HepG2 (cell line): Measurements from ENCODE around the gene PKD1L1. TPM values are rescaled to one million over a fixed set of nuclear protein-coding genes. Genes with fewer than 3 reads are reported as not detected.

Experiments used
- ARID5B ChIP-seq: IDR thresholded peaks from 2 replicates; pipeline ENCODE4 v1.4.0; 2020; ENCODE audit warnings: mild to moderate bottlenecking, missing genetic modification reagents
- FLYWCH1 ChIP-seq: sonication (generic); formaldehyde crosslinking; IDR thresholded peaks from 2 replicates; pipeline ENCODE4 v1.8.1; 2023; ENCODE audit warnings: mild to moderate bottlenecking, missing genetic modification reagents
- HNRNPUL1 ChIP-seq: fragments of 200-400 bp; formaldehyde crosslinking; IDR thresholded peaks from 2 replicates; pipeline ENCODE4 v1.6.1; 2017; ENCODE audit warnings: low read depth, mild to moderate bottlenecking, low read length, moderate library complexity
- NR2F6 ChIP-seq, 2 experiments: IDR thresholded peaks; 2 replicates each; pipeline ENCODE4 v1.6.1; 2016; ENCODE audit warnings: antibody characterized with exemption in 1 of 2, mild to moderate bottlenecking in 1 of 2
- TCF12 ChIP-seq, 2 experiments: fragments of 450-650 bp in 1 of 2; sonication (generic) in 1 of 2; formaldehyde crosslinking in 1 of 2; IDR thresholded peaks; 2 replicates each; pipeline versions ENCODE4 v1.6.1 to v1.8.0; 2017 to 2022; ENCODE audit warnings: antibody characterized with exemption in 1 of 2, mild to moderate bottlenecking in 1 of 2, missing genetic modification reagents in 1 of 2, moderate library complexity in 1 of 2
- TEAD3 ChIP-seq: optimal IDR thresholded peaks from 2 replicates; pipeline ENCODE3; 2016; ENCODE audit warnings: borderline replicate concordance
- TRIM22 ChIP-seq: fragments of 450-650 bp; IDR thresholded peaks from 2 replicates; pipeline ENCODE4 v1.6.1; 2017
- WIZ ChIP-seq: sonication (generic); formaldehyde crosslinking; IDR thresholded peaks from 2 replicates; pipeline ENCODE4 v1.5.1; 2020; ENCODE audit warnings: mild to moderate bottlenecking, missing genetic modification reagents
- ZBED4 ChIP-seq: sonication (generic); formaldehyde crosslinking; IDR thresholded peaks from 2 replicates; pipeline ENCODE4 v1.4.0; 2020; ENCODE audit warnings: missing genetic modification reagents, borderline replicate concordance
- ZNF225 ChIP-seq: sonication (generic); formaldehyde crosslinking; IDR thresholded peaks from 2 replicates; pipeline ENCODE4 v1.4.0; 2020; ENCODE audit warnings: mild to moderate bottlenecking, missing genetic modification reagents
- ZNF3 ChIP-seq: IDR thresholded peaks from 2 replicates; pipeline ENCODE4 v1.7.0; 2017; ENCODE audit warnings: inconsistent platforms
- ZNF709 ChIP-seq: sonication (generic); formaldehyde crosslinking; IDR thresholded peaks from 2 replicates; pipeline ENCODE4 v1.5.0; 2020; ENCODE audit warnings: mild to moderate bottlenecking, missing genetic modification reagents
- polyA plus RNA-seq, 8 experiments: library from polyadenylated mRNA; depleted of rRNA in 3 of 8; stranded (reverse) in 7 of 8; unstranded in 1 of 8; fragments of >200 nt; fragmentation: Illumina TruSeq in 4 of 8; extraction: Trizol in 4 of 8; gene quantifications; 2 replicates each; pipeline versions ENCODE4 v1.2.1 to v1.2.3, GENCODE V29; 2011 to 2016; ENCODE audit warnings: low read depth in 4 of 8, missing spikeins in 1 of 8, mixed read lengths in 1 of 8; ENCODE audit not compliant: insufficient read depth in 1 of 8
- total RNA-seq, 5 experiments: library from RNA; depleted of rRNA; stranded (reverse); fragments of >200 nt; fragmentation: Illumina TruSeq; extraction: Trizol; gene quantifications; 2 replicates each; pipeline ENCODE4 v1.2.3, GENCODE V29; 2016; ENCODE audit warnings: low read depth in 1 of 5
- TF ChIP-seq, protein P1 (sequence below): sonication (generic); formaldehyde crosslinking; IDR thresholded peaks from 2 replicates; pipeline ENCODE4 v1.4.0; 2020; ENCODE audit warnings: mild to moderate bottlenecking, missing genetic modification reagents

The PKD1L1 gene
- total and polyA plus RNA-seq, 2 of the 13 experiments (the other 11 are each of a cell fraction or from before 2014, with no cell fraction given), result 0.01 TPM; not detected in 1

GRCh38 chr7:47763063-47763974, 184.9 kb downstream of the PKD1L1 start (continued):
- peak; percentile 66 for TF ChIP-seq ZBED4 (CRISPR knock-in tag)
- peak; percentile 83; the same call in 1 of the 2 replicates for TF ChIP-seq WIZ (CRISPR knock-in tag)
- TF ChIP-seq TCF12 (IDR thresholded peaks at IDR 0.05), result no peak
- peak; percentile 90 for TF ChIP-seq TCF12 (CRISPR knock-in tag; IDR thresholded peaks at IDR 0.05)
- TF ChIP-seq NR2F6 (IDR thresholded peaks at IDR 0.05), result peak; percentile 97
- TF ChIP-seq NR2F6 (CRISPR knock-in tag; IDR thresholded peaks at IDR 0.05), result peak; percentile 91
- no peak for TF ChIP-seq HNRNPUL1
- no peak for TF ChIP-seq FLYWCH1
- TF ChIP-seq ZNF225 (CRISPR knock-in tag), result 0 out of 2 replicates have a peak, but pooled peaks have one; percentile 49
- TF ChIP-seq, protein P1, sequence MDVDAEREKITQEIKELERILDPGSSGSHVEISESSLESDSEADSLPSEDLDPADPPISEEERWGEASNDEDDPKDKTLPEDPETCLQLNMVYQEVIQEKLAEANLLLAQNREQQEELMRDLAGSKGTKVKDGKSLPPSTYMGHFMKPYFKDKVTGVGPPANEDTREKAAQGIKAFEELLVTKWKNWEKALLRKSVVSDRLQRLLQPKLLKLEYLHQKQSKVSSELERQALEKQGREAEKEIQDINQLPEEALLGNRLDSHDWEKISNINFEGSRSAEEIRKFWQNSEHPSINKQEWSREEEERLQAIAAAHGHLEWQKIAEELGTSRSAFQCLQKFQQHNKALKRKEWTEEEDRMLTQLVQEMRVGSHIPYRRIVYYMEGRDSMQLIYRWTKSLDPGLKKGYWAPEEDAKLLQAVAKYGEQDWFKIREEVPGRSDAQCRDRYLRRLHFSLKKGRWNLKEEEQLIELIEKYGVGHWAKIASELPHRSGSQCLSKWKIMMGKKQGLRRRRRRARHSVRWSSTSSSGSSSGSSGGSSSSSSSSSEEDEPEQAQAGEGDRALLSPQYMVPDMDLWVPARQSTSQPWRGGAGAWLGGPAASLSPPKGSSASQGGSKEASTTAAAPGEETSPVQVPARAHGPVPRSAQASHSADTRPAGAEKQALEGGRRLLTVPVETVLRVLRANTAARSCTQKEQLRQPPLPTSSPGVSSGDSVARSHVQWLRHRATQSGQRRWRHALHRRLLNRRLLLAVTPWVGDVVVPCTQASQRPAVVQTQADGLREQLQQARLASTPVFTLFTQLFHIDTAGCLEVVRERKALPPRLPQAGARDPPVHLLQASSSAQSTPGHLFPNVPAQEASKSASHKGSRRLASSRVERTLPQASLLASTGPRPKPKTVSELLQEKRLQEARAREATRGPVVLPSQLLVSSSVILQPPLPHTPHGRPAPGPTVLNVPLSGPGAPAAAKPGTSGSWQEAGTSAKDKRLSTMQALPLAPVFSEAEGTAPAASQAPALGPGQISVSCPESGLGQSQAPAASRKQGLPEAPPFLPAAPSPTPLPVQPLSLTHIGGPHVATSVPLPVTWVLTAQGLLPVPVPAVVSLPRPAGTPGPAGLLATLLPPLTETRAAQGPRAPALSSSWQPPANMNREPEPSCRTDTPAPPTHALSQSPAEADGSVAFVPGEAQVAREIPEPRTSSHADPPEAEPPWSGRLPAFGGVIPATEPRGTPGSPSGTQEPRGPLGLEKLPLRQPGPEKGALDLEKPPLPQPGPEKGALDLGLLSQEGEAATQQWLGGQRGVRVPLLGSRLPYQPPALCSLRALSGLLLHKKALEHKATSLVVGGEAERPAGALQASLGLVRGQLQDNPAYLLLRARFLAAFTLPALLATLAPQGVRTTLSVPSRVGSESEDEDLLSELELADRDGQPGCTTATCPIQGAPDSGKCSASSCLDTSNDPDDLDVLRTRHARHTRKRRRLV (CRISPR knock-in tag), result peak; percentile 66; the same call in 1 of the 2 replicates
- TF ChIP-seq ZNF3, result no peak
- peak; percentile 96 for TF ChIP-seq ARID5B (CRISPR knock-in tag)
- TF ChIP-seq TEAD3 (CRISPR knock-in tag), result peak; percentile 90
- TF ChIP-seq ZNF709, result no peak
- no peak for TF ChIP-seq TRIM22
